Mesodermal cell (in vitro differentiated cells): ENCODE results near the gene TNFRSF21.
A peak's percentile ranks its signal among the peaks of the same experiment; 100 is the strongest.

Experiments
- H3K27ac ChIP-seq: 2 replicates; pipeline ENCODE4 v1.7.0; 2013; ENCODE audit warnings: mild to moderate bottlenecking, low read depth, low read length, moderate library complexity; ENCODE audit not compliant: severe bottlenecking
- H3K36me3 ChIP-seq: 2 replicates; pipeline ENCODE4 v1.7.1; 2013; ENCODE audit warnings: mild to moderate bottlenecking, low read length, moderate library complexity; ENCODE audit not compliant: control insufficient read depth, insufficient read depth
- H3K4me1 ChIP-seq: one replicate; pipeline ENCODE4 v1.7.1; 2013; ENCODE audit warnings: mild to moderate bottlenecking, low read length; ENCODE audit not compliant: insufficient read depth, control insufficient read depth, poor library complexity, severe bottlenecking
- H3K4me3 ChIP-seq: 2 replicates; pipeline ENCODE4 v1.7.0; 2013; ENCODE audit warnings: low read length, control low read depth, mild to moderate bottlenecking; ENCODE audit not compliant: insufficient read depth, poor library complexity, severe bottlenecking; ENCODE audit errors: extremely low read depth
- H3K9me3 ChIP-seq: 2 replicates; pipeline ENCODE4 v1.7.1; 2013; ENCODE audit warnings: mild to moderate bottlenecking, low read length, moderate library complexity; ENCODE audit not compliant: control insufficient read depth
- WGBS, 2 experiments: methylation state at CpG; one replicate each; pipeline ENCODE4 v1.1.5; 2013; ENCODE audit warnings: missing lambda C conversion rate in 2 of 2; ENCODE audit not compliant: insufficient coverage in 2 of 2; 5-methylcytosine and 5-hydroxymethylcytosine counted together

Gene TNFRSF21

GRCh38 chr6:47268572-47269187, 41.0 kb downstream of the TNFRSF21 start:
- peaks cover 52% of the 10 kb centered on the region for H3K36me3 ChIP-seq
- no peaks in the 10 kb centered on the region for H3K9me3 ChIP-seq
- no peak overlapping the region for H3K27ac ChIP-seq
- no peak overlapping the region for H3K4me3 ChIP-seq
- H3K4me1 ChIP-seq = peaks cover 23% of the 10 kb centered on the region
- WGBS, 2 experiments = 95 to 100% methylated on average over 3 to 4 of the region's 5 CpGs

- H3K27ac ChIP-seq = no peak overlapping the region
- H3K4me1 ChIP-seq = peaks cover 28% of the 10 kb centered on the region
- H3K9me3 ChIP-seq = no peaks in the 10 kb centered on the region
- peaks cover 62% of the 10 kb centered on the region for H3K36me3 ChIP-seq
- WGBS, 2 experiments = 96 to 97% methylated on average over 4 to 5 of the region's 6 CpGs
- H3K4me3 ChIP-seq = no peak overlapping the region
Observed at GRCh38 chr6:47267301-47267700, 42.4 kb downstream of the TNFRSF21 start.

- no peaks in the 10 kb centered on the region for H3K9me3 ChIP-seq
- peaks cover 70% of the 10 kb centered on the region for H3K36me3 ChIP-seq
- 100% methylated on average over 1 of the region's 2 CpGs; no CpG with 5 or more reads in 1 of the 2 experiments for WGBS, 2 experiments
- H3K27ac ChIP-seq = no peak overlapping the region
- H3K4me3 ChIP-seq = no peak overlapping the region
- peaks cover 35% of the 10 kb centered on the region for H3K4me1 ChIP-seq
Observed at GRCh38 chr6:47265971-47266370, 43.7 kb downstream of the TNFRSF21 start.

DNA sequence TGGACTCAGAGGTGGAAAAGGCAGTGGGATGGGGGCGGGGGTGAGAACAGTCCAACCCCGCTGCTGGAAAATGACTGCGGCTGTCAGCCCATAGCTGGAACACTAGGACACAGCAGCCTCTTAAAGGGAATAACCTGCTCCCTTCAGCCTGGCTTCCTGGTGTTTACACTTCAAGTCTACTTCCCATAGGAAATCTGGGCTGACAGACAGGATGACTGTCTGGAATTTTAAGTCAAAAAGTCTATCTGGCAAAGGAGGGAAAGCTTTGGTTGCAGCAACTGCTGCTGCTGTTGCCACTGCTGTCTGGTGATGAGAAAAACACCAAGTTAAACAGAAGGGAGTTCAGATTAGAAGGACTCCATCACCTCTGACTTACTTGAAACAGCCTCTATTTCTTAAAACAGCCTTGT, 44.9 kb downstream of the TNFRSF21 start:
- H3K4me1 ChIP-seq = peaks cover 35% of the 10 kb centered on the region
- H3K36me3 ChIP-seq = peaks cover 68% of the 10 kb centered on the region
- peak overlapping the region; percentile 71 for H3K27ac ChIP-seq
- H3K4me3 ChIP-seq = no peak overlapping the region
- no peaks in the 10 kb centered on the region for H3K9me3 ChIP-seq
- WGBS, 2 experiments = 71 to 88% methylated on average over 2 to 3 of the region's 3 CpGs

DNA sequence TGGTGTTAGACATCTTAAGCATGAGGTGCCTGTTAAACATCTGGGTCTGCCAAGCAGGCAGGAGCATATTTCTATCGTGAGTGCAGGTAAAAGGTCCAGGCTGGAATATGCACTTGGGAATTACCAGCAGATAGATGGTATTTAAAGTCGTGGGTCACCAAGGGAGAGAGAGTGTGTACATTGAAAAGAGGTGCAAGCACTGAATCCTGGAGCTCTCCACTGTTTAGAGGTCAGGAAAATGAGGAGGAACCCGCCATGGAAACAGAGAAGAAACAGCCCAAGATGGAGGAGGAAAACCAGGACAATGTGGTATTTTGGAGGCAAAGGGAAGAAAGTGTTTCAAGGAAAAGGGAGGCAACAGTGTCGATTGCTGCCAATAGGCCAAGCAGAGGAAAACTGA, 46.4 kb downstream of the TNFRSF21 start:
- H3K4me3 ChIP-seq = no peak overlapping the region
- H3K27ac ChIP-seq = no peak overlapping the region
- H3K36me3 ChIP-seq = peaks cover 77% of the 10 kb centered on the region
- no peaks in the 10 kb centered on the region for H3K9me3 ChIP-seq
- peaks cover 35% of the 10 kb centered on the region for H3K4me1 ChIP-seq
- WGBS, 2 experiments = 94 to 95% methylated on average over 4 of the region's 4 CpGs

DNA sequence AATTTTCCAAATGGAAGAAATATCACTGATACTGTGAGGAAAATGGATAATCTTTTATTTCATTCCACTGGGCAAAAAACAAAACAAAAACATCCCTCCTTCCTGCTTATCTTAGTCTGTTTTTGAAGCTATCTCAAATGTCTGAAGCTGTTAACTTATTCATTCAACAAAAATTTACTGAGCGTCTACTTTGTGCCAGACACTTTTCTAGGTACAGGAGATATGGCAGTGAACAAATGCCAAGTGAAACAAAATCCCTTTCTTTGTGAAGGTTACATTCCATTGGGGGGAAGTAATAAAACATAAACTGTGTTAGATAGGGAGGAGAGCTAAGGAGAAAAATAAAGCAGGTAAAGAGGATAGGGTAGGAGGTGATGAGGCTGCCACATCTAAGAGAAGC, 47.5 kb downstream of the TNFRSF21 start:
- 100% methylated on average over 1 of the region's 1 CpG; no CpG with 5 or more reads in 1 of the 2 experiments for WGBS, 2 experiments
- H3K4me1 ChIP-seq = peaks cover 35% of the 10 kb centered on the region
- no peaks in the 10 kb centered on the region for H3K9me3 ChIP-seq
- peaks cover 77% of the 10 kb centered on the region for H3K36me3 ChIP-seq
- no peak overlapping the region for H3K27ac ChIP-seq
- no peak overlapping the region for H3K4me3 ChIP-seq

GRCh38 chr6:47261191-47261590, 48.5 kb downstream of the TNFRSF21 start:
- H3K27ac ChIP-seq = no peak overlapping the region
- no CpG with 5 or more reads among the region's 1 CpG for WGBS, 2 experiments

DNA sequence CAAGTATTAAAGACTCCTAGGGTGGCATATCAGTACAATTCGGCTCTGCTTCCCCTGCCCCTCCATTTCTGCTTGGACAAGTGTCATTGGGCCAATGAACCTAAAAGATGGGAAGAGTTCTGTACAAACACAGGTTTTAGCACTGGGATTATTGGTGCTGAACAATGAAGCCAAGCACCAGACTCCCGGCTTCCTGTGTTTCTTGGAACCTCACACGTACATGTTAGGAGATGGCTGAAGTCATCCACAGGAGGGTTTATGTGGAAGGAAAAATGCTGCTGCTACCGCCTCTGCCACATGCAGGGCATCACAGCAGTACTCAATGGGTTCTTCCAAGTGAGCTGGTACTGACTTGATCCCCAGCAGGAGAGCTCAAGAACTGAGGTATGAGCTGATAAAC, 49.7 kb downstream of the TNFRSF21 start:
- Histone ChIP-seq H3K4me1 (peaks cover 22% of the 10 kb centered on the region), H3K27ac (no peak overlapping the region), H3K4me3 (no peak overlapping the region), H3K36me3 (peaks cover 85% of the 10 kb centered on the region), H3K9me3 (no peaks in the 10 kb centered on the region)
- WGBS, 2 experiments = 91 to 100% methylated on average over 3 to 4 of the region's 4 CpGs

More at GRCh38 chr6:47261191-47261590, 48.5 kb downstream of the TNFRSF21 start:
- Histone ChIP-seq H3K9me3 (no peaks in the 10 kb centered on the region), H3K36me3 (peaks cover 79% of the 10 kb centered on the region), H3K4me1 (peaks cover 33% of the 10 kb centered on the region), H3K4me3 (no peak overlapping the region)

- peaks cover 12% of the 10 kb centered on the region for H3K4me1 ChIP-seq
- no peaks in the 10 kb centered on the region for H3K9me3 ChIP-seq
- peaks cover 87% of the 10 kb centered on the region for H3K36me3 ChIP-seq
- H3K27ac ChIP-seq = no peak overlapping the region
- WGBS, 2 experiments = 80 to 100% methylated on average over 1 of the region's 3 CpGs
- no peak overlapping the region for H3K4me3 ChIP-seq
Observed at GRCh38 chr6:47258724-47259347, 50.9 kb downstream of the TNFRSF21 start.

- Histone ChIP-seq H3K9me3 (no peaks in the 10 kb centered on the region), H3K4me3 (no peak overlapping the region), H3K4me1 (peaks cover 7% of the 10 kb centered on the region), H3K36me3 (peaks cover 90% of the 10 kb centered on the region), H3K27ac (no peak overlapping the region)
- whole genome bisulfite sequencing, 2 experiments = 63 to 89% methylated on average over 1 to 3 of the region's 6 CpGs
Observed at GRCh38 chr6:47256981-47257730, 52.5 kb downstream of the TNFRSF21 start.
